Nephron (organoid): ENCODE data around the gene LRRC41.
A peak's percentile ranks its signal among the peaks of the same experiment; 100 is the strongest.

Experiments
- H3K27ac Mint-ChIP-seq, 3 experiments: 2 replicates each; pipeline ENCODE4 v1.8.0; 2020; ENCODE audit warnings: mixed read lengths in 3 of 3, mild to moderate bottlenecking in 2 of 3, moderate library complexity in 1 of 3
- H3K27me3 Mint-ChIP-seq: 2 replicates; pipeline ENCODE4 v1.8.0; 2021; ENCODE audit warnings: low read depth, mild to moderate bottlenecking, moderate library complexity, mixed read lengths
- H3K36me3 Mint-ChIP-seq: 2 replicates; pipeline ENCODE4 v1.8.0; 2020; ENCODE audit warnings: low read depth, mixed read lengths
- H3K4me1 Mint-ChIP-seq: 2 replicates; pipeline ENCODE4 v1.8.0; 2020; ENCODE audit warnings: mixed read lengths
- H3K4me3 Mint-ChIP-seq, 3 experiments: 2 replicates each; pipeline ENCODE4 v1.8.0; 2020; ENCODE audit warnings: mild to moderate bottlenecking in 3 of 3, mixed read lengths in 3 of 3, moderate library complexity in 2 of 3
- H3K9me3 Mint-ChIP-seq: 2 replicates; pipeline ENCODE4 v1.8.0; 2020; ENCODE audit warnings: mixed read lengths
- CTCF ChIP-seq, 3 experiments: fragments of 200-600 bp; sonication (generic); IDR thresholded peaks; one replicate each; pipeline ENCODE4 v1.5.0; 2021; ENCODE audit warnings: antibody characterized with exemption in 3 of 3; ENCODE audit not compliant: unreplicated experiment in 3 of 3

The LRRC41 gene

GRCh38 chr1:46303038-46303871, at the start of gene LRRC41, which contains the start of gene UQCRH:
LRRC41 (minus strand) TSS chr1:46303616; CDS start chr1:46303322, 294 bp downstream.
UQCRH (plus strand) TSS chr1:46303698; CDS start chr1:46303767, 69 bp downstream.
- H3K4me1 Mint-ChIP-seq = peaks cover 39% of the 10 kb centered on the region
- peaks cover 18% of the 10 kb centered on the region for H3K36me3 Mint-ChIP-seq
- no peaks in the 10 kb centered on the region for H3K9me3 Mint-ChIP-seq
- H3K27ac Mint-ChIP-seq = peak within 1 kb of the TSS; percentile 100
- H3K4me3 Mint-ChIP-seq = peak within 1 kb of the TSS; percentile 98 to 99 (median 99)
- TF ChIP-seq CTCF (IDR thresholded peaks at IDR 0.05; ENCODE audit: unreplicated experiment in 3 of 3) = no peak
- H3K27me3 Mint-ChIP-seq = no peaks in the 10 kb centered on the region

- Mint-ChIP-seq H3K9me3 (no peaks in the 10 kb centered on the region), H3K4me1 (no peaks in the 10 kb centered on the region), H3K27me3 (no peaks in the 10 kb centered on the region), H3K4me3 (no peak overlapping the region), H3K27ac (no peak overlapping the region), H3K36me3 (peaks cover 61% of the 10 kb centered on the region)
- TF ChIP-seq CTCF (IDR thresholded peaks at IDR 0.05; ENCODE audit: unreplicated experiment in 3 of 3) = no peak
Measured at GRCh38 chr1:46352363-46352762, 48.9 kb upstream of the LRRC41 start.

- Mint-ChIP-seq H3K4me3 (no peak overlapping the region), H3K27me3 (no peaks in the 10 kb centered on the region), H3K4me1 (peaks cover 23% of the 10 kb centered on the region), H3K9me3 (no peaks in the 10 kb centered on the region), H3K36me3 (peaks cover 52% of the 10 kb centered on the region), H3K27ac (peak overlapping the region in 1 of 3 experiments; percentile 30)
- no peak for TF ChIP-seq CTCF (IDR thresholded peaks at IDR 0.05; ENCODE audit: unreplicated experiment in 3 of 3)
Measured at GRCh38 chr1:46345281-46345680, 41.9 kb upstream of the LRRC41 start.

GRCh38 chr1:46344481-46344880, 41.1 kb upstream of the LRRC41 start:
- H3K27me3 Mint-ChIP-seq = no peaks in the 10 kb centered on the region
- no peak for TF ChIP-seq CTCF (IDR thresholded peaks at IDR 0.05; ENCODE audit: unreplicated experiment in 3 of 3)
- H3K9me3 Mint-ChIP-seq = no peaks in the 10 kb centered on the region
- H3K27ac Mint-ChIP-seq = no peak overlapping the region
- H3K4me1 Mint-ChIP-seq = peaks cover 27% of the 10 kb centered on the region
- H3K36me3 Mint-ChIP-seq = peaks cover 44% of the 10 kb centered on the region
- H3K4me3 Mint-ChIP-seq = no peak overlapping the region

GRCh38 chr1:46343705-46344104, 40.3 kb upstream of the LRRC41 start:
- Mint-ChIP-seq H3K27me3 (no peaks in the 10 kb centered on the region), H3K4me3 (peak overlapping the region in 1 of 3 experiments; percentile 6), H3K9me3 (no peaks in the 10 kb centered on the region), H3K36me3 (peaks cover 41% of the 10 kb centered on the region), H3K4me1 (peaks cover 32% of the 10 kb centered on the region), H3K27ac (peak overlapping the region in 1 of 3 experiments; percentile 17)
- no peak for TF ChIP-seq CTCF (IDR thresholded peaks at IDR 0.05; ENCODE audit: unreplicated experiment in 3 of 3)

GRCh38 chr1:46343351-46343695, 39.9 kb upstream of the LRRC41 start:
- H3K4me1 Mint-ChIP-seq = peaks cover 34% of the 10 kb centered on the region
- peak overlapping the region in 1 of 3 experiments; percentile 17 for H3K27ac Mint-ChIP-seq
- peaks cover 40% of the 10 kb centered on the region for H3K36me3 Mint-ChIP-seq
- peak overlapping the region; percentile 99 for H3K4me3 Mint-ChIP-seq
- H3K9me3 Mint-ChIP-seq = no peaks in the 10 kb centered on the region
- no peak for TF ChIP-seq CTCF (IDR thresholded peaks at IDR 0.05; ENCODE audit: unreplicated experiment in 3 of 3)
- H3K27me3 Mint-ChIP-seq = no peaks in the 10 kb centered on the region
